Common myeloid progenitor, CD34-positive (primary cell): ENCODE data around the gene MICAL3.
A peak's percentile ranks its signal among the peaks of the same experiment; 100 is the strongest.

Source experiments
- CTCF ChIA-PET: fragments of 350-600 bp; sonication (Branson Sonifier 250); formaldehyde crosslinking; loops from one replicate; lab custom pipeline; 2021; ENCODE audit warnings: antibody characterized with exemption; lab: Charles Lee
- POLR2A ChIA-PET: fragments of 350-600 bp; sonication (Branson Sonifier 250); formaldehyde crosslinking; loops from one replicate; lab custom pipeline; 2021; ENCODE audit warnings: antibody characterized with exemption; lab: Charles Lee
- DNase-seq, 3 donors: peaks; one replicate each; pipeline versions ENCODE4 v3.0.0 to v3.0.0-alpha.2; 2013
- H3K27ac ChIP-seq, 2 experiments: 1 replicate in 1 of 2; 2 replicates in 1 of 2; pipeline ENCODE4 v1.7.0; 2013; ENCODE audit warnings: inconsistent platforms in 2 of 2, low read length in 2 of 2, mild to moderate bottlenecking in 2 of 2, low read depth in 1 of 2, moderate library complexity in 1 of 2; ENCODE audit not compliant: severe bottlenecking in 2 of 2, insufficient read depth in 1 of 2, poor library complexity in 1 of 2
- H3K27me3 ChIP-seq, 5 experiments: replicated peaks in 2 of 5; 1 replicate in 3 of 5; 2 replicates in 2 of 5; pipeline versions ENCODE4 v1.6.1 to v1.7.0; 2013; ENCODE audit warnings: low read length in 4 of 5, mild to moderate bottlenecking in 2 of 5, moderate library complexity in 2 of 5, inconsistent platforms in 1 of 5; ENCODE audit not compliant: insufficient read depth in 5 of 5, control insufficient read depth in 4 of 5
- H3K36me3 ChIP-seq, 4 experiments: 1 replicate in 2 of 4; 2 replicates in 2 of 4; pipeline versions ENCODE4 v1.6.1 to v1.7.0; 2013; ENCODE audit warnings: low read length in 3 of 4, control low read depth in 1 of 4, mild to moderate bottlenecking in 1 of 4; ENCODE audit not compliant: control insufficient read depth in 4 of 4, insufficient read depth in 4 of 4
- H3K4me1 ChIP-seq, 4 experiments: 1 replicate in 3 of 4; 2 replicates in 1 of 4; pipeline versions ENCODE4 v1.6.1 to v1.7.1; 2013; ENCODE audit warnings: low read length in 3 of 4, mild to moderate bottlenecking in 3 of 4, control low read depth in 1 of 4, inconsistent platforms in 1 of 4, moderate library complexity in 1 of 4; ENCODE audit not compliant: control insufficient read depth in 4 of 4, insufficient read depth in 4 of 4; ENCODE audit errors: control extremely low read depth in 1 of 4
- H3K4me3 ChIP-seq, 7 experiments: 1 replicate in 4 of 7; 2 replicates in 3 of 7; pipeline versions ENCODE4 v1.5.1 to v1.7.0; 2013; ENCODE audit warnings: mild to moderate bottlenecking in 7 of 7, low read length in 6 of 7, moderate library complexity in 6 of 7, inconsistent platforms in 2 of 7, low read depth in 2 of 7, control low read depth in 1 of 7; ENCODE audit not compliant: insufficient read depth in 4 of 7, control insufficient read depth in 1 of 7; ENCODE audit errors: extremely low read depth in 1 of 7
- H3K9me3 ChIP-seq, 5 experiments: 1 replicate in 4 of 5; 2 replicates in 1 of 5; pipeline versions ENCODE4 v1.6.1 to v1.7.1; 2013; ENCODE audit warnings: low read length in 4 of 5, mild to moderate bottlenecking in 2 of 5, inconsistent platforms in 1 of 5, low read depth in 1 of 5, moderate library complexity in 1 of 5; ENCODE audit not compliant: control insufficient read depth in 4 of 5, insufficient read depth in 2 of 5; ENCODE audit errors: control extremely low read depth in 1 of 5
- WGBS: methylation state at CpG from one replicate; pipeline ENCODE4 v1.1.5; 2013; ENCODE audit not compliant: insufficient coverage; 5-methylcytosine and 5-hydroxymethylcytosine counted together

MICAL3 gene

DNA sequence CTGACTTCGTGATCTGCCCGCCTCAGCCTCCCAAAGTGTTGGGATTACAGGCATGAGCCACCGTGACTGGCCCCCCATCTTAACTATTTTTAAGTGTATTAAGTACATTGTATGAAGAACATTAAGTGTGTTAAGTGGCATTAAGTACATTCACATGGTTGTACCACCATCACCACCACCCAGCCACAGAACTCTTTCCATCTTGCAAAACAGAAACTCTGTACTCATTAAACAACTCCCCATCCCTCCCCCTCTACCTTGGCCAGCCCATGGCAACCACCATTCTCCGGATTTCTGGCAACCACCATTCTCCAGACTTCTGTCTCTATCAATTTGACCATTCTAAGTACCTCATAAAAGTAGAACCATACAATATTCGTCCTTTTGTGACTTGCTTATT lies 35.6 kb upstream of the MICAL3 start:
- H3K4me1 ChIP-seq: peaks cover 0 to 4% (median 0%) of the 10 kb centered on the region in 4 experiments
- H3K9me3 ChIP-seq: no peaks in the 10 kb centered on the region
- peaks cover 0 to 3% (median under 1%) of the 10 kb centered on the region in 5 experiments for H3K27me3 ChIP-seq
- CTCF ChIA-PET: no interaction called here
- H3K36me3 ChIP-seq: no peaks in the 10 kb centered on the region
- no peak overlapping the region for H3K4me3 ChIP-seq
- no peak overlapping the region for H3K27ac ChIP-seq
- 87% methylated on average over 2 of the region's 5 CpGs for WGBS
- POLR2A ChIA-PET: no interaction called here
- no peak for DNase-seq

DNA sequence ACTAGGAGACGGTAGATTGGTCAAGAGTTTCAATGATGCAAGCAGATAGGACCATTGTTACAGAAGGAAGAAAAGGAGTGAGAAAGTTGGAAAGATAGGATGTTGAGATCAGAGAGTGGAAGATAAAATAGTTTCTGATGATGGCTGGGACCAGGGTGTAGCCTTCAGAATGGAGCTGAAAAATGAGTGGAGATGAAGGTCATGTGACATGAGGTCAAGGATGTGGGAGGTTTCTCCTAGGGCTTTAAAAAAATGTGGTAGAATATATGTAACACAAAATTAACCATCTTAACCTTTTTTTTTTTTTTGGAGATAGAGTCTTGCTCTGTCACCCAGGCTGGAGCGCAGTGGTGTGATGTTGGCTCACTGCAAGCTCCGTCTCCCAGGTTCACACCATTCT lies 35.1 kb upstream of the MICAL3 start:
- CTCF ChIA-PET: no interaction called here
- WGBS: 100% methylated on average over 1 of the region's 3 CpGs

DNA sequence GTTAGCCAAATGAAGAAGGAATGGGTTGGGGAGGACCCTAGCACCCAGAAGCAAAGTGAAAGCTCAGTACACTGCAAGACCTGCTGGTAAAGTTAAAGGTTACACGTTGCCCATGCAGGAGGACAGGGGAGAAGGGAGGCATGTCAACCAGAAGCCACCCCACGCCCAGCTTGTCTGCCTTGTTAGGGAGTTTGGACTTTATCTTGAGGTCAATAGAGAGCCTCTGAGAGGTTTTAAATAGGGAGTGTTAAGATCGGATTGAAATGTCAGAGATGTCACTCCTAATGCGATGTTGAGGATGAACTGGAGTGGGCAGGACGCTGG lies 34.7 kb upstream of the MICAL3 start:
- H3K27ac ChIP-seq: no peak overlapping the region
- POLR2A ChIA-PET: no interaction called here
- peaks cover 0 to 4% (median 0%) of the 10 kb centered on the region in 4 experiments for H3K4me1 ChIP-seq
- no peak for DNase-seq
- H3K4me3 ChIP-seq: no peak overlapping the region
- H3K9me3 ChIP-seq: no peaks in the 10 kb centered on the region
- H3K36me3 ChIP-seq: no peaks in the 10 kb centered on the region
- H3K27me3 ChIP-seq: peaks cover 0 to 3% (median 0%) of the 10 kb centered on the region in 5 experiments
- CTCF ChIA-PET: no interaction called here
- 92% methylated on average over 5 of the region's 5 CpGs for WGBS

More for the DNA sequence above, 35.1 kb upstream of the MICAL3 start:
- Histone ChIP-seq H3K4me3 (no peak overlapping the region), H3K27me3 (peaks cover 0 to 3% (median 0%) of the 10 kb centered on the region in 5 experiments), H3K36me3 (no peaks in the 10 kb centered on the region), H3K9me3 (no peaks in the 10 kb centered on the region), H3K27ac (no peak overlapping the region), H3K4me1 (peaks cover 0 to 4% (median 0%) of the 10 kb centered on the region in 4 experiments)
- POLR2A ChIA-PET: no interaction called here
- no peak for DNase-seq

DNA sequence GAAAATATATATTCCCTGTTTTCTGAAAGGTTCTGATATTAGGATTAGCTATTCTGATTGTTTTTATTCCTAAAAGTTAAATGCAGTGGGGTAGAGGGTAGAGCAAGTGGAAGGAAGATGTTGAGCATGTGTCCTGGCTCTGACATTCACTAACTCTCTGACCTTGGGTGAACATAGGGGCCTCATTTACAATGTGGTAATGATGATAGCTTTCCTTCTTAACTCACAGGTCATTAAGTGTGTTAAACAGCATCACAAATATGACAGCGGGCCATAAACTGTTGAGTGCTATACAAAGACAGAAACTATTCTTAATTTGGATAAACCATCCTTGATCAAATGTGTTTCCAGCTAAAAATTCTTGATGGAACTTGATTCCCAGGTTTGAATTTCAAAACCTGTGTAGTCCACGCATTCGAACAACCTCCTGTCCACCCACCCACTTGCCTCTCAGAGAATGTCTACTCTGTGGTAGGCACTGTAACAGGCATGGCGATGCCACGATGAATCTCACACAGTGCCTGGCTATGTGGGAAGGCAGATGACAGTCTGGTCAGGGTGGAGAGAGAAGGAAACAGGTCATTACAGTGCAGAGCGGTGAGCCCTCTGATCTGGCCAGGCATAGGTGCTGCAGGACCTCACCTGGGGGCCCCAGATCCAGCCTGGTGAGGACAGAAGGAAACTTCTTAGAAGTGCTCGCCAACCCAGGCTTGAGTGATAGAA lies 34.2 kb upstream of the MICAL3 start:
- WGBS: 100% methylated on average over 2 of the region's 7 CpGs
- Histone ChIP-seq H3K4me1 (peaks cover 0 to 4% (median 0%) of the 10 kb centered on the region in 4 experiments), H3K4me3 (no peak overlapping the region), H3K36me3 (no peaks in the 10 kb centered on the region), H3K27ac (no peak overlapping the region), H3K9me3 (no peaks in the 10 kb centered on the region), H3K27me3 (peaks cover 0 to 3% (median 0%) of the 10 kb centered on the region in 5 experiments)
- POLR2A ChIA-PET: no interaction called here
- DNase-seq: no peak
- CTCF ChIA-PET: interaction anchor here (0.9 kb wide), 1 partner anchor 18 kb away, joined by 4 read pairs; no protein-coding TSS in a partner anchor

DNA sequence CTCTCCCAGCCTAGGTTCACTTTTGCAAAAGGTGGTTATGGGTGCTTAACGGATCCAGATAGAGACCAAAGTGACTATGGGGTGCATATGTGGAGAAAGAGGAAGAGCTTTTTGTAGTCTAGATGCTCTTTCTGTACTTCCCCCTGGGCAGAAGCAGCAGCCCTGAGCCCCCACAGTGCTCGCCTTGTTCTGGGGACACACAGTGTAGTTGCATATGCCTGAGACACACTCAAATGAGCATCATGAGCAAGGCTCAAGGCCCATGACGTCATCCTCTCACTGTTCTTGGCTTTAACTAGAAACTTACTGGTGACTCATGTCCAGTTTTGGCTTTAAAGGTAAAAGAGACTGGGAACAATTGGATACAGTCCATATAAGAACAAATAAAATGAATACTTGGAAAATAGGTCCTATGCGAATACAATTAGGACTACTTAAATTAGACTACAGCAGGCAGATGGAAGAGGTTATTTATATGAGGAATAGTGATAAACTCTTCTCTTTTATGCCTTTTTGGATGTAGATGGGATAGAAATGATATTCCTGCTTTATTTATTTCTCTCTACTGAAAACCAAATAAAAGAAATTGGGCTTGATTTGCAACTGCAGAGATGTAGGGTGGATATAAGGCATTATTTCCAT lies 33.3 kb upstream of the MICAL3 start:
- Histone ChIP-seq H3K27ac (no peak overlapping the region), H3K36me3 (no peaks in the 10 kb centered on the region), H3K27me3 (no peaks in the 10 kb centered on the region), H3K4me3 (no peak overlapping the region), H3K4me1 (peaks cover 0 to 2% (median 0%) of the 10 kb centered on the region in 4 experiments), H3K9me3 (no peaks in the 10 kb centered on the region)
- ChIA-PET CTCF (interaction anchor here (0.9 kb wide), 1 partner anchor 19 kb away, joined by 4 read pairs; no protein-coding TSS in a partner anchor), POLR2A (no interaction called here)
- 64% methylated on average over 2 of the region's 4 CpGs for WGBS
- peak in 2 of 3 donors; percentile 31 to 63 for DNase-seq

DNA sequence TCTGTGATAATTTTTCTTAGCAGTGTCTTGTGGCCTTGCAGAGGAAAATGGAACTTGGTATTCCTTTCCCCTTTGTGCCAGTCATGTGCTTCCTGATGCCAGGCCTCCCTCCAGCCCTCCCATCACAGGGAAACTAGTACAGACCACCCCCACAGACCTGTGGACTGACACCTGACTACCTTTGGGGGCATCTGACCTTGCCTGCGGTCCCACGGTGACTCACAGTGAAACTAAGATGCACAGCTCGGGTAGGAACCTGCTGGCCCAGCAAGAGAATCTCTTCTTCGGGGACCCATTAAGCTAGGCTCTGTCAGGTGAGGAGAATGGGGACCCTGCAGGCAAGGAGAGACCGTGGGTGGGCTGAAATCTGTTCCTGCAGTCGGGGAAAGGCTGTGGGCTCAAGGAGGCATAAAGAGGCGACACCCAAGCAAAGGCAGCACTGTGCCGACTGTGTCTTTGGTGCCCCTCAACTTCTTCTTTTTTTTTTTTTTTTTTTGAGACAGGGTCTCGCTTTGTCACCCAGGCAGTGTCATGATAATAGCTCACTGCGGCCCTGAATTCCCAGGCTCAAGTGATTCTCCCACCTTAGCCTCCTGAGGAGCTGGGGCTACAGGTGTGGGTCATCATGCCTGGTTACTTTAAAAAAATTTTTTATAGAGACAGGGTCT lies 32.6 kb upstream of the MICAL3 start:
- H3K4me1 ChIP-seq: peaks cover 0 to 2% (median 0%) of the 10 kb centered on the region in 4 experiments
- H3K36me3 ChIP-seq: no peaks in the 10 kb centered on the region
- H3K4me3 ChIP-seq: no peak overlapping the region
- no peak overlapping the region for H3K27ac ChIP-seq
- H3K9me3 ChIP-seq: no peaks in the 10 kb centered on the region
- DNase-seq: peak in 1 of 3 donors; percentile 16
- H3K27me3 ChIP-seq: no peaks in the 10 kb centered on the region
- ChIA-PET POLR2A (no interaction called here), CTCF (interaction anchor here (1.4 to 1.6 kb wide), 2 partner anchors 9 to 227 kb away, joined by 3 to 5 read pairs; no protein-coding TSS in a partner anchor)
- 87% methylated on average over 6 of the region's 10 CpGs for WGBS
